A549 (cell line): ENCODE measurements around the gene GALNTL6.
"Not testable (repeated sequence)": the region's sequence is repeated elsewhere in the genome, so short reads cannot be mapped to it uniquely, and the experiment has no call there.

ENCODE experiments used
- CTCF ChIP-seq: fragments of >200 bp; sonication (Bioruptor Twin); formaldehyde crosslinking; IDR thresholded peaks from 3 replicates; pipeline ENCODE4 v1.5.1; 2016
- E2F6 ChIP-seq: IDR thresholded peaks from 2 replicates; pipeline ENCODE4 v1.6.1; 2012; ENCODE audit warnings: low read depth, borderline replicate concordance
- HEYL ChIP-seq: fragments of 250-450 bp; sonication (Bioruptor Pico); IDR thresholded peaks from 2 replicates; pipeline ENCODE4 v1.8.0; 2021; ENCODE audit warnings: mild to moderate bottlenecking, moderate library complexity
- JUN ChIP-seq, 2 experiments: fragments of >200 bp; sonication (Bioruptor Twin); formaldehyde crosslinking; IDR thresholded peaks; 2 replicates in 1 of 2; 3 replicates in 1 of 2; pipeline ENCODE4 v1.6.1; 2016 to 2017
- NFE2L2 ChIP-seq: fragments of 150-350 bp; conservative IDR thresholded peaks from 2 replicates; pipeline ENCODE4 v1.6.1; 2014; ENCODE audit warnings: low read length
- PBX3 ChIP-seq: IDR thresholded peaks from 2 replicates; pipeline ENCODE4 v1.6.1; 2012
- POLR2AphosphoS2 ChIP-seq: conservative IDR thresholded peaks from 2 replicates; pipeline ENCODE4 v1.6.1; 2012; ENCODE audit warnings: low read length, improper control_type of control experiment, inconsistent platforms
- REST ChIP-seq: fragments of 200-600 bp; sonication (generic); IDR thresholded peaks from 2 replicates; pipeline ENCODE4 v1.6.1; 2016; ENCODE audit warnings: antibody characterized with exemption, mild to moderate bottlenecking, moderate library complexity
- RFX5 ChIP-seq: fragments of 450-650 bp; IDR thresholded peaks from 2 replicates; pipeline ENCODE4 v1.7.1; 2014; ENCODE audit warnings: antibody characterized with exemption, mild to moderate bottlenecking, moderate library complexity
- RNF2 ChIP-seq: fragments of 200-600 bp; sonication (generic); IDR thresholded peaks from 2 replicates; pipeline ENCODE4 v1.6.1; 2016; ENCODE audit warnings: low read depth, mild to moderate bottlenecking, antibody characterized with exemption, moderate library complexity, borderline replicate concordance
- SMC3 ChIP-seq: fragments of >200 bp; sonication (Bioruptor Twin); formaldehyde crosslinking; IDR thresholded peaks from 3 replicates; pipeline ENCODE4 v1.6.1; 2018; ENCODE audit warnings: inconsistent platforms
- USF2 ChIP-seq: fragments of 450-650 bp; IDR thresholded peaks from 2 replicates; pipeline ENCODE4 v1.6.1; 2014; ENCODE audit warnings: antibody characterized with exemption

GRCh38 chr4:172428979-172429378 is 615.8 kb downstream of the GALNTL6 start:
- TF ChIP-seq JUN (IDR thresholded peaks at IDR 0.05); RNF2; USF2; CTCF; REST; POLR2AphosphoS2; PBX3; E2F6; RFX5; HEYL (CRISPR knock-in tag); NFE2L2; SMC3: not testable (repeated sequence)
